ENCODE results near the gene PLEKHJ1. TPM values are rescaled to one million over a fixed set of nuclear protein-coding genes. Genes with fewer than 3 reads are reported as not detected.

The PLEKHJ1 gene
- polyA plus RNA-seq, 2 of the 4 experiments (the other 2 are of a cell fraction), result 19.9 to 33.9 TPM

DNA sequence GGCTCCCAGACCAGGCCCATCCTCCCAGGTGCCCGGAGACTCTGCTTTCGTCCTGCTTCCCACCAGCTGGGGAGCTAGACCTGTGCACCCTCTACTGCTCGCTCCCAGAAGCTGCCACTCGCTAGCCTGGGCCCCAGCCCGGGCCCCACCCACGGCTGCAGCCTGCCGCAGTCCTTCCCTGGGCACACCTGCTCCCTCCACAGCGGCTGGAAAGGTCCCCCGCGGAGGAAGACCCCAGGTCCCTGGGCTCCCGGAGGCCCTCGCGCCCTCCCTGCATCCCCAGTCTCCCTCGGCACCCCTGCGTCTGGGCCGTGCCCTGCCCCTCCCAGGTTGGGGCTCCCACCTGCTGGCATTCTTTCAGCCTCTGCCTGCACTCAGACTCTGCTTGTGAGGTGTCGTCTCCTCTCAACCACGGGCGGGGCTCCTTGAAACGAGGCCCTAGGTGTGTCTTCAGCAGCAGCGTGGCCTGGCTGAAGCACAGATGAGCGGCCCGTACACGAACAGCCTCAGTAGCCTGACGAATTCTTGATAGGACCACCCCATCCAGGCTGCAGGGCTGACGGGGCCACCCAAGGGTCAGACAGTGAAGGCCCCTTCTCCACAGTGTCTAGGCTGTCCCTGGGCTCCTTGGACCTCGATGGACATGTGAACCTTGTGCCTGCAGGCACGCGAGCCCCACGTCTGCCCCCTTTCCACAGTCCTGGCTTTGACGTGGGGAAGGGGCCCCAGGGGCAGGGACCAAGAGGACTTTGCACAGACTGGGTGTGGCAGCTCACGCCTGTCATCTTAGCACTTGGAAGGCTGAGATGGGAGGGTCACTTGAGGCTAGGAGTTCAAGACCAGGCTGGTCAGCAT lies 44.4 kb downstream of the PLEKHJ1 start:
- Histone ChIP-seq H3K4me3 (no peak overlapping the region), H3K27ac (no peak overlapping the region), H3K9me3 (no peaks in the 10 kb centered on the region), H3K4me2 (no peak overlapping the region), H3K4me1 (no peaks in the 10 kb centered on the region)
- WGBS (ENCODE audit: missing lambda C conversion rate), result 100% methylated on average over 4 of the region's 32 CpGs
- DNase-seq (ENCODE audit: low read depth in 1 of 2, low spot score in 1 of 2) (no peak), ATAC-seq (peak in 1 of 2 experiments; percentile 25; a peak in 2 of 6 replicates), FAIRE-seq (no peak)
- ChIA-PET POLR2A (no interaction called here), CTCF (no interaction called here)
- TF ChIP-seq CEBPB (IDR thresholded peaks at IDR 0.05), result no peak

DNA sequence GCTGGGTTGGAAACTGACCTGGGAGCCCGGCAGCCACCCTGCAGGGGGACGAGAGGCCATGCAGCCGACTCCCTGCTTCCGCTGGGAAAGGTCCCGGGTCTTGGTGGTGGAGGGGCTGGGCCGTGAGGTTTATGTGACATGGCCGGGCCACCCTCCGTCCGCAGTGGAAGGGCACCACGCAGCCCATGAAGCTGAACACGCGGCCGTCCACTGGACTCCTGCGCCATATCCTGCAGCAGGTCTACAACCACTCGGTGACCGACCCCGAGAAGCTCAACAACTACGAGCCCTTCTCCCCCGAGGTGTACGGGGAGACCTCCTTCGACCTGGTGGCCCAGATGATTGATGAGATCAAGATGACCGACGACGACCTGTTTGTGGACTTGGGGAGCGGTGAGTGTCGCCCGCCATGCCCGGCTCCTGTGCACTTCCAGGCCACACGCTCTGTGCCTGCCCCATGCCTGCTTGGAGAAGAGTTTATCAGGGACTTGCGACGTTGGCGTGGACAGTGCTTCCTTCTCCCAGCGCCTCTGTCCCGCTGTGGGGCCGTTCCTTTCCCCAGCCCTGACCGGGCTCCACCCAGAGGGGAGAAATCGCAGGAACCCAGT lies 45.2 kb downstream of the PLEKHJ1 start:
- DNase-seq (ENCODE audit: low read depth in 1 of 2, low spot score in 1 of 2), result no peak
- Histone ChIP-seq H3K9me3 (no peaks in the 10 kb centered on the region), H3K4me1 (no peaks in the 10 kb centered on the region), H3K4me2 (no peak overlapping the region), H3K4me3 (no peak overlapping the region), H3K27ac (no peak overlapping the region)
- TF ChIP-seq RCOR1 (IDR thresholded peaks at IDR 0.05; ENCODE audit: low read depth, low read length), result no peak
- TF ChIP-seq RAD21 (conservative IDR thresholded peaks at IDR 0.05 in 1 of 2, IDR thresholded peaks at IDR 0.05 in 1 of 2), result no peak
- ATAC-seq, result no peak
- FAIRE-seq, result no peak
- CTCF ChIA-PET, result interaction anchor here (1.8 kb wide), 1 partner anchor 36 kb away, joined by 5 read pairs; no protein-coding TSS in a partner anchor
- POLR2A ChIA-PET, result no interaction called here
- 93% methylated on average over 23 of the region's 37 CpGs for WGBS (ENCODE audit: missing lambda C conversion rate)

DNA sequence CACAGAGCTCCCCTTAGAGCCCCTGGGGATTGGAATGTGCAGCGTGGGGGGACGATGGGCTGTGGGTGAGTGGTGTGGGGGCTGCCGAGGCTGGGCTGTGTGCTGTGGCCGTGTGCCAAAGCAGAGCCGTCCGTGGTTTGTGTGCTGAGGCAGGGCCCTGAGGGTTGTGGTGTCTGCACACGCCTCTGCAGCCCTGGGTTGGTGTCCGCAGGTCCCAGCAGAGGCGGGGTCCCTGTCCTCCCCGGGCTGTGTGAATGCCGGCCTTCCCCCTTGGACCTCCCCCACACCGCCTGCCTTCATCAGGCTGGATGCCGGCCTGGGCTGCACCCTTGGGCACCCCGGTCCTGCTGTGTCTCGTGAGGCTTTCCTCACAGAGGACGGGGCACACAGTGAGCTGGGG lies 46.2 kb downstream of the PLEKHJ1 start:
- no peak for ATAC-seq
- Histone ChIP-seq H3K4me1 (no peaks in the 10 kb centered on the region), H3K9me3 (no peaks in the 10 kb centered on the region), H3K4me3 (no peak overlapping the region), H3K27ac (no peak overlapping the region), H3K4me2 (no peak overlapping the region)
- POLR2A ChIA-PET, result no interaction called here
- WGBS (ENCODE audit: missing lambda C conversion rate), result 87% methylated on average over 6 of the region's 16 CpGs
- FAIRE-seq, result no peak
- CTCF ChIA-PET, result interaction anchor here (1.8 kb wide), 1 partner anchor 35 kb away, joined by 5 read pairs; no protein-coding TSS in a partner anchor
- DNase-seq (ENCODE audit: low read depth in 1 of 2, low spot score in 1 of 2), result no peak
- TF ChIP-seq FOSL2 (IDR thresholded peaks at IDR 0.05) (no peak), FOSL2 (CRISPR knock-in tag; IDR thresholded peaks at IDR 0.05) (no peak), HOXA7 (CRISPR knock-in tag; IDR thresholded peaks at IDR 0.05) (no peak)

DNA sequence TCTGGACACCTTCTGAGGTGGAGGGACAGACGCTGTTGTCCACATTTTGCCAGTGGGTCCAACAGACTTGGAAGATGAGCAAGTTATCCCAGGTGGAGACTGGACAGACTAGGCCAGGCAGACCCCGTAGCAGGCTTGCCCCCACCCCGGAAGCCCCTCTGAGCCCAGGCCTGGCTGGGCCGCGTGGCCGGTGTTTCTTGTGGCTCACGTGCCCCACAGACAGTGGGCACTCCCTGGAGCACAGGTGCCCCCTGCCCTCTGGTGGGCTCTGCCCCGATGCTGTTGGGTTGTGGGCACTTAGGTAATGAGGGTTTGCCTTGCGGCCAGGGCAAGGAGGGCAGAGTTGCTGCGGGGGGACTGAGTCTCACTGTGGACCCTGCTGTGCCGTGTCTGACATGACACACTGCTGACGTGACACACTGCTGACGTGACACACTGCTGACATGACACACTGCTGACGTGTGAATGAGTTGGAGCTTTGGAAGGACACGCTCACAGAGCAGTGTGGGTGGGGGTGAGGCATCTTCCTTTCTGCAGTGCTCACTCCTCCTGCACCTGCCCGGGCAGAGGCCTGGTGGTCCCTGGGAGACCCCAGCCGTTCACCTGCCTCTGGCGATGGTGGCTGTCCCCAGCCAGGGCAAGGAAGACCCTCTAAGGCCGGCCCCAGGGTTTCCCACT lies 47.3 kb downstream of the PLEKHJ1 start:
- no peaks in the 10 kb centered on the region for H3K9me3 ChIP-seq
- H3K4me2 ChIP-seq, result no peak overlapping the region
- 89% methylated on average over 10 of the region's 19 CpGs for WGBS (ENCODE audit: missing lambda C conversion rate)
- FAIRE-seq (no peak), DNase-seq (ENCODE audit: low read depth in 1 of 2, low spot score in 1 of 2) (no peak), ATAC-seq (no peak)
- no peak overlapping the region for H3K27ac ChIP-seq
- TF ChIP-seq TP53 (CRISPR knock-in tag; IDR thresholded peaks at IDR 0.05), result no peak
- no peak for TF ChIP-seq HOXA7 (CRISPR knock-in tag; IDR thresholded peaks at IDR 0.05)
- TF ChIP-seq, protein P1, sequence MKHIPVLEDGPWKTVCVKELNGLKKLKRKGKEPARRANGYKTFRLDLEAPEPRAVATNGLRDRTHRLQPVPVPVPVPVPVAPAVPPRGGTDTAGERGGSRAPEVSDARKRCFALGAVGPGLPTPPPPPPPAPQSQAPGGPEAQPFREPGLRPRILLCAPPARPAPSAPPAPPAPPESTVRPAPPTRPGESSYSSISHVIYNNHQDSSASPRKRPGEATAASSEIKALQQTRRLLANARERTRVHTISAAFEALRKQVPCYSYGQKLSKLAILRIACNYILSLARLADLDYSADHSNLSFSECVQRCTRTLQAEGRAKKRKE (CRISPR knock-in tag; IDR thresholded peaks at IDR 0.05; ENCODE audit: low read depth), result no peak
- no peak for TF ChIP-seq NFE2L2 (conservative IDR thresholded peaks at IDR 0.05; ENCODE audit: low read length)
- TF ChIP-seq POLR2AphosphoS2 (conservative IDR thresholded peaks at IDR 0.05; ENCODE audit: low read length), result no peak
- TF ChIP-seq JUNB (IDR thresholded peaks at IDR 0.05), result no peak
- no peak for TF ChIP-seq TFCP2L1 (CRISPR knock-in tag; IDR thresholded peaks at IDR 0.05)
- TF ChIP-seq EP300 (IDR thresholded peaks at IDR 0.05), result no peak
- TF ChIP-seq CHD4 (IDR thresholded peaks at IDR 0.05; ENCODE audit: borderline replicate concordance), result no peak
- TF ChIP-seq NR3C1 (IDR thresholded peaks at IDR 0.05), result no peak
- TF ChIP-seq SREBF2 (IDR thresholded peaks at IDR 0.05), result no peak
- TF ChIP-seq RARB (CRISPR knock-in tag; IDR thresholded peaks at IDR 0.05), result no peak
- TF ChIP-seq RCOR1 (IDR thresholded peaks at IDR 0.05; ENCODE audit: low read depth, low read length), result no peak
- no peak for TF ChIP-seq SMC3 (IDR thresholded peaks at IDR 0.05)
- no peak for TF ChIP-seq HEYL (CRISPR knock-in tag; IDR thresholded peaks at IDR 0.05)
- TF ChIP-seq FOSB (CRISPR knock-in tag; IDR thresholded peaks at IDR 0.05), result no peak
- POLR2A ChIA-PET, result no interaction called here
- H3K4me3 ChIP-seq, result no peak overlapping the region
- H3K4me1 ChIP-seq, result no peaks in the 10 kb centered on the region
- CTCF ChIA-PET, result interaction anchor here (1.8 kb wide), 1 partner anchor 34 kb away, joined by 5 read pairs; no protein-coding TSS in a partner anchor

Measured in A549 (cell line).